Neuronal stem cell (in vitro differentiated cells): ENCODE results near the gene MXD4.
A peak's percentile ranks its signal among the peaks of the same experiment; 100 is the strongest.
"Not testable (repeated sequence)": the region's sequence is repeated elsewhere in the genome, so short reads cannot be mapped to it uniquely, and the experiment has no call there.

ENCODE experiments used
- DNase-seq: peaks from one replicate; pipeline ENCODE4 v3.0.0-alpha.2; 2013; ENCODE audit warnings: low spot score
- H2AFZ ChIP-seq: one replicate; pipeline ENCODE4 v1.6.1; 2013; ENCODE audit warnings: mild to moderate bottlenecking, low read length, inconsistent platforms
- H2AK5ac ChIP-seq: 2 replicates; pipeline ENCODE4 v1.6.1; 2013; ENCODE audit warnings: low read depth, mild to moderate bottlenecking, inconsistent platforms, low read length, moderate library complexity, mixed read lengths
- H2BK120ac ChIP-seq: 2 replicates; pipeline ENCODE4 v1.6.1; 2013; ENCODE audit warnings: low read depth, mild to moderate bottlenecking, inconsistent platforms, low read length, moderate library complexity, mixed read lengths
- H2BK12ac ChIP-seq: one replicate; pipeline ENCODE4 v1.6.1; 2013; ENCODE audit warnings: low read length, inconsistent platforms
- H2BK15ac ChIP-seq: 2 replicates; pipeline ENCODE4 v1.6.1; 2013; ENCODE audit warnings: mild to moderate bottlenecking, low read length, inconsistent platforms, mixed read lengths
- H2BK5ac ChIP-seq: one replicate; pipeline ENCODE4 v1.6.1; 2013; ENCODE audit warnings: inconsistent platforms, mild to moderate bottlenecking, low read length, moderate library complexity
- H3K14ac ChIP-seq: one replicate; pipeline ENCODE4 v1.6.1; 2013; ENCODE audit warnings: low read length, inconsistent platforms
- H3K18ac ChIP-seq: 2 replicates; pipeline ENCODE4 v1.6.1; 2013; ENCODE audit warnings: low read length, inconsistent platforms
- H3K23ac ChIP-seq: 2 replicates; pipeline ENCODE4 v1.6.1; 2013; ENCODE audit warnings: low read depth, mild to moderate bottlenecking, mixed read lengths, low read length, inconsistent platforms; ENCODE audit not compliant: poor library complexity
- H3K27ac ChIP-seq: replicated peaks from 3 replicates; pipeline ENCODE4 v1.5.1; 2013; ENCODE audit warnings: low read length, inconsistent platforms
- H3K27me3 ChIP-seq, 3 experiments: 2 replicates each; pipeline ENCODE4 v1.6.1; 2013; ENCODE audit warnings: low read length in 3 of 3, mild to moderate bottlenecking in 2 of 3, inconsistent platforms in 1 of 3, low read depth in 1 of 3, mixed read lengths in 1 of 3, moderate library complexity in 1 of 3; ENCODE audit not compliant: control insufficient read depth in 3 of 3, insufficient read depth in 3 of 3
- H3K36me3 ChIP-seq, 2 donors: replicated peaks in 1 of 2; 2 replicates each; pipeline ENCODE4 v1.6.1; 2013; ENCODE audit warnings: low read length in 2 of 2; ENCODE audit not compliant: control insufficient read depth in 2 of 2, insufficient read depth in 2 of 2
- H3K4ac ChIP-seq: 2 replicates; pipeline ENCODE4 v1.6.1; 2013; ENCODE audit warnings: inconsistent platforms, mild to moderate bottlenecking, low read length, moderate library complexity
- H3K4me1 ChIP-seq, 2 donors: 1 replicate in 1 of 2; 2 replicates in 1 of 2; pipeline ENCODE4 v1.6.1; 2013; ENCODE audit warnings: low read length in 2 of 2, low read depth in 1 of 2; ENCODE audit not compliant: control insufficient read depth in 2 of 2, insufficient read depth in 1 of 2
- H3K4me2 ChIP-seq: one replicate; pipeline ENCODE4 v1.6.1; 2013; ENCODE audit warnings: mild to moderate bottlenecking, low read length, inconsistent platforms; ENCODE audit not compliant: insufficient read depth, poor library complexity, severe bottlenecking
- H3K4me3 ChIP-seq, 2 donors: 2 replicates each; pipeline ENCODE4 v1.5.1; 2013; ENCODE audit warnings: low read length in 2 of 2, mild to moderate bottlenecking in 2 of 2, inconsistent platforms in 1 of 2, moderate library complexity in 1 of 2
- H3K79me1 ChIP-seq: one replicate; pipeline ENCODE4 v1.6.1; 2013; ENCODE audit warnings: low read depth, mild to moderate bottlenecking, inconsistent platforms, low read length, moderate library complexity
- H3K9ac ChIP-seq: one replicate; pipeline ENCODE4 v1.6.1; 2013; ENCODE audit warnings: mild to moderate bottlenecking, low read depth, low read length, inconsistent platforms; ENCODE audit not compliant: poor library complexity
- H3K9me3 ChIP-seq, 2 donors: replicated peaks in 1 of 2; 2 replicates each; pipeline versions ENCODE3 to v1.6.1; 2013; ENCODE audit warnings: low read length in 2 of 2, mild to moderate bottlenecking in 2 of 2, inconsistent platforms in 1 of 2, low read depth in 1 of 2, mixed read lengths in 1 of 2, moderate library complexity in 1 of 2; ENCODE audit not compliant: control insufficient read depth in 2 of 2, insufficient read depth in 1 of 2
- H4K8ac ChIP-seq: one replicate; pipeline ENCODE4 v1.6.1; 2013; ENCODE audit warnings: low read depth, mild to moderate bottlenecking, inconsistent platforms, low read length, moderate library complexity
- H4K91ac ChIP-seq: one replicate; pipeline ENCODE4 v1.6.1; 2013; ENCODE audit warnings: low read length, low read depth, mild to moderate bottlenecking, inconsistent platforms; ENCODE audit not compliant: poor library complexity
- WGBS, 2 donors: extraction: QIAGEN DNeasy Blood & Tissue Kit; methylation state at CpG; one replicate each; pipeline ENCODE4 v1.1.7; 2013; ENCODE audit warnings: missing lambda C conversion rate in 2 of 2, mixed read lengths in 1 of 2; ENCODE audit not compliant: insufficient read length in 2 of 2, insufficient replicate concordance in 1 of 2; ENCODE audit errors: extremely low coverage in 2 of 2; 5-methylcytosine and 5-hydroxymethylcytosine counted together

The MXD4 gene

DNA sequence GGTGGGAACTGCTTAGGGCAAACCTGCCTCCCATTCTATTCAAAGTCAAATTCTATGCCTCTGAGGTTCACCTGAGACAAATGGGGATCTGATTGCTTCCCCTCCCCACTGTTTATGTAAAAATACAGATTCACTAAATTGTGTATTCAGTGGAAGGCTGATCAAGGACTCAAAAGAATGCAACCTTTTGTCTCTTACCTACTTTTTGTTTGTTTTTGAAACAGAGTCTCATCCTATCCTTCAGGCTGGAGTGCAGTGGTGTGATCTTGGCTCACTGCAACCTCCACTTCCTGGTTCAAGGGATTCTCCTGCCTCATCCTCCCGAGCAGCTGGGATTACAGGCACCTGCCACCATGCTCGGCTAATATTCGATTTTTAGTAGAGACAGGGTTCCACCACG lies 40.5 kb downstream of the MXD4 start:
- H2AK5ac ChIP-seq, H2BK5ac ChIP-seq, H3K4me3 ChIP-seq, H3K23ac ChIP-seq, H4K91ac ChIP-seq, H3K18ac ChIP-seq, H3K9me3 ChIP-seq, H4K8ac ChIP-seq, H2AFZ ChIP-seq, H3K14ac ChIP-seq, H3K4me2 ChIP-seq, H3K4ac ChIP-seq, H3K9ac ChIP-seq, H2BK12ac ChIP-seq, H3K27ac ChIP-seq, H3K36me3 ChIP-seq, H2BK15ac ChIP-seq, H3K27me3 ChIP-seq, H3K79me1 ChIP-seq, DNase-seq, H2BK120ac ChIP-seq, H3K4me1 ChIP-seq: not testable (repeated sequence)
- WGBS, 2 donors = no CpG with 5 or more reads among the region's 4 CpGs

GRCh38 chr4:2220016-2220630 lies 41.8 kb downstream of the MXD4 start:
- H3K4me2 ChIP-seq = no peak overlapping the region
- H3K4me3 ChIP-seq = no peak overlapping the region
- peaks cover 0 to 5% of the 10 kb centered on the region in 2 donors for H3K36me3 ChIP-seq
- peak overlapping the region; percentile 52 for H2AFZ ChIP-seq
- H4K8ac ChIP-seq = no peak overlapping the region
- no peak overlapping the region for H3K18ac ChIP-seq
- H3K4ac ChIP-seq = no peak overlapping the region
- no peak overlapping the region for H2AK5ac ChIP-seq
- no peak overlapping the region for H2BK5ac ChIP-seq
- H3K9me3 ChIP-seq = no peaks in the 10 kb centered on the region
- peak; percentile 70 for DNase-seq
- H3K4me1 ChIP-seq = peaks cover 0 to 1% of the 10 kb centered on the region in 2 donors
- H3K14ac ChIP-seq = no peak overlapping the region
- peaks cover 2% of the 10 kb centered on the region for H3K79me1 ChIP-seq
- no peak overlapping the region for H2BK15ac ChIP-seq
- H2BK120ac ChIP-seq = no peak overlapping the region
- no peak overlapping the region for H3K27ac ChIP-seq
- H2BK12ac ChIP-seq = no peak overlapping the region
- H3K27me3 ChIP-seq = no peaks in the 10 kb centered on the region
- no peak overlapping the region for H4K91ac ChIP-seq
- no peak overlapping the region for H3K9ac ChIP-seq
- no peak overlapping the region for H3K23ac ChIP-seq
- WGBS, 2 donors = no CpG with 5 or more reads among the region's 10 CpGs

DNA sequence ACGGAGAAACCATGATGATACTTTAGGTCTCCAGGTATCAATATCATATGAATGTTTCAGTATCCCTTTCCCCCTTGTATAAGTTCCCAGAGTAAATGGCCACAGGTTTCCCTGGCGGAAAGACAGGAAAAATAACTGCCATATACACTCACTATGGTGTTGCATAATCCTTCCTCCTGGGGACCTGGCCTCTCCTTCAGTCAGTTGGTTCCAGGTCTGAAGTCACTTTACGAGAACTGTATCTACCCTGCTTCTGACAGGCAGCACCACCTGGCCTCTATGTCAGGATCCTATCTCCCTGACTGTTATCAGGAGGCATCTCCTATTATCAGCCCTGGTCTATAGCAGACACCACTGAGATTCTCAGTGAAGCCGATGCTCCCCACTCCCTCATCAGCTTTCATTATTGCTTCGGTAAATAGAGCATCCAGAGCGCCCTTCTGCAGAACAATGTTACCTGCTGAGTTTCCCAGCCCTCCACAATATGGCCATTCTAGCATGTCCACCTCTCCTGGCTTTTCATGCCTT lies 42.6 kb downstream of the MXD4 start:
- no peak overlapping the region for H3K4ac ChIP-seq
- no peak overlapping the region for H2BK12ac ChIP-seq
- H3K36me3 ChIP-seq = peaks cover 0 to 5% of the 10 kb centered on the region in 2 donors
- DNase-seq = no peak
- no peak overlapping the region for H3K23ac ChIP-seq
- H2AK5ac ChIP-seq = no peak overlapping the region
- H3K18ac ChIP-seq = no peak overlapping the region
- H4K8ac ChIP-seq = no peak overlapping the region
- peaks cover 0 to 1% of the 10 kb centered on the region in 2 donors for H3K4me1 ChIP-seq
- no peaks in the 10 kb centered on the region for H3K9me3 ChIP-seq
- no peak overlapping the region for H2BK15ac ChIP-seq
- no peak overlapping the region for H3K14ac ChIP-seq
- no peak overlapping the region for H2BK120ac ChIP-seq
- H3K4me2 ChIP-seq = no peak overlapping the region
- no CpG with 5 or more reads among the region's 6 CpGs for WGBS, 2 donors
- no peak overlapping the region for H4K91ac ChIP-seq
- H3K79me1 ChIP-seq = peaks cover 2% of the 10 kb centered on the region
- no peak overlapping the region for H3K4me3 ChIP-seq
- H3K27me3 ChIP-seq = no peaks in the 10 kb centered on the region
- H3K9ac ChIP-seq = no peak overlapping the region
- no peak overlapping the region for H3K27ac ChIP-seq
- no peak overlapping the region for H2BK5ac ChIP-seq
- no peak overlapping the region for H2AFZ ChIP-seq

DNA sequence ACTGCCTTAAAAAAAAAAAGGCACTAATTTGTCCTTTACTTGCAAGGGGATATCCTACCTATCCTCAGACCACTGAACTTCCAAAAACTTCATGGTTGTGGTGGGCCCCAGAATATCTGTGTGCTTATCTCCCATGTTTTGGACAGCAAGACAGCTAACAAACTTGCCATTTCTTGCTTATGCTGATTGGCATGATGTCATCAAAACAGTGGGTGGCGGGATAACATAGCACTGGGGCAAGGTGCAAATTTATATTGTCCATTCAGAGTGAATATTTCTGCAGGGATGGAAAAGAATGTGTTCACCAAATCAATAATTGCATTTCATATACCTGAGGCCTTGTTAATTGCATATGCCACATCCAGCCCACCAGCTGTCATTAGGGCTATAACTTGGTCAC lies 43.5 kb downstream of the MXD4 start:
- H4K8ac ChIP-seq = no peak overlapping the region
- no peak overlapping the region for H2BK15ac ChIP-seq
- no peak overlapping the region for H3K4me3 ChIP-seq
- H3K23ac ChIP-seq = no peak overlapping the region
- H3K27me3 ChIP-seq = no peaks in the 10 kb centered on the region
- no peak overlapping the region for H3K4ac ChIP-seq
- H2AFZ ChIP-seq = no peak overlapping the region
- peaks cover 2% of the 10 kb centered on the region for H3K79me1 ChIP-seq
- H3K36me3 ChIP-seq = peaks cover 0 to 2% of the 10 kb centered on the region in 2 donors
- no peak overlapping the region for H3K14ac ChIP-seq
- no peak overlapping the region for H2BK12ac ChIP-seq
- H3K9me3 ChIP-seq = no peaks in the 10 kb centered on the region
- no peak for DNase-seq
- no peak overlapping the region for H2AK5ac ChIP-seq
- no peak overlapping the region for H3K4me2 ChIP-seq
- H3K9ac ChIP-seq = no peak overlapping the region
- no peak overlapping the region for H3K18ac ChIP-seq
- peaks cover 0 to 1% of the 10 kb centered on the region in 2 donors for H3K4me1 ChIP-seq
- WGBS, 2 donors = no CpG with 5 or more reads among the region's 1 CpG
- H4K91ac ChIP-seq = no peak overlapping the region
- H2BK5ac ChIP-seq = no peak overlapping the region
- H3K27ac ChIP-seq = no peak overlapping the region
- H2BK120ac ChIP-seq = no peak overlapping the region
